Measurements from ENCODE around the gene SLC1A3.

The SLC1A3 gene

GRCh38 chr5:36659411-36659810 is 53.0 kb downstream of the SLC1A3 start:
- no peak for DNase-seq

- no peak for DNase-seq
Measured at GRCh38 chr5:36660397-36661049, 54.1 kb downstream of the SLC1A3 start.

- no peak for DNase-seq
Measured at GRCh38 chr5:36661456-36662220, 55.2 kb downstream of the SLC1A3 start.

- DNase-seq: no peak
Measured at GRCh38 chr5:36662291-36662851, 56.0 kb downstream of the SLC1A3 start.

GRCh38 chr5:36664766-36665165 is 58.4 kb downstream of the SLC1A3 start:
- DNase-seq: no peak

GRCh38 chr5:36665628-36666027 is 59.2 kb downstream of the SLC1A3 start:
- no peak for DNase-seq

- no peak for DNase-seq
Measured at GRCh38 chr5:36666274-36666673, 59.9 kb downstream of the SLC1A3 start.

- no peak for DNase-seq
Measured at GRCh38 chr5:36666986-36667385, 60.6 kb downstream of the SLC1A3 start.

GRCh38 chr5:36667824-36668223 is 61.4 kb downstream of the SLC1A3 start:
- no peak for DNase-seq

GRCh38 chr5:36669015-36669651 is 62.7 kb downstream of the SLC1A3 start:
- DNase-seq: no peak

- no peak for DNase-seq
Measured at GRCh38 chr5:36670548-36670947, 64.1 kb downstream of the SLC1A3 start.

- DNase-seq: no peak
Measured at GRCh38 chr5:36675282-36675681, 68.9 kb downstream of the SLC1A3 start.

- no peak for DNase-seq
Measured at GRCh38 chr5:36679221-36679989, 73.0 kb downstream of the SLC1A3 start.

- no peak for DNase-seq
Measured at GRCh38 chr5:36680066-36680465, 73.7 kb downstream of the SLC1A3 start.

- no peak for DNase-seq
Measured at GRCh38 chr5:36681711-36682110, 75.3 kb downstream of the SLC1A3 start.

GRCh38 chr5:36682499-36682898 is 76.1 kb downstream of the SLC1A3 start:
- no peak for DNase-seq

- no peak for DNase-seq
Measured at GRCh38 chr5:36683821-36684434, 77.5 kb downstream of the SLC1A3 start.

- DNase-seq: no peak
Measured at GRCh38 chr5:36685631-36686288, 79.4 kb downstream of the SLC1A3 start.

GRCh38 chr5:36686881-36687280 is 80.5 kb downstream of the SLC1A3 start:
- DNase-seq: no peak

- DNase-seq: no peak
Measured at GRCh38 chr5:36688722-36689121, 82.3 kb downstream of the SLC1A3 start.

- no peak for DNase-seq
Measured at GRCh38 chr5:36689225-36689624, 82.8 kb downstream of the SLC1A3 start.

Measured in NCI-H1436 treated with DMSO at 0.1 percent for 48 hours (cell line).